GM20000 (cell line): ENCODE results near the gene RASSF1.

ENCODE experiments used
- DNase-seq: peaks from one replicate; pipeline ENCODE4 v3.0.0; 2012; ENCODE audit warnings: low spot score
- CTCF ChIP-seq: IDR thresholded peaks from 2 replicates; pipeline ENCODE4 v1.5.1; 2012; ENCODE audit warnings: mild to moderate bottlenecking, control low read depth; ENCODE audit errors: extremely low read depth, missing control alignments

Gene RASSF1

GRCh38 chr3:50299929-50300680 is 40.5 kb downstream of the RASSF1 start:
- no peak for DNase-seq
- TF ChIP-seq CTCF = no peak

GRCh38 chr3:50299638-50299928 is 41.1 kb downstream of the RASSF1 start:
- no peak for TF ChIP-seq CTCF
- DNase-seq = no peak

DNA sequence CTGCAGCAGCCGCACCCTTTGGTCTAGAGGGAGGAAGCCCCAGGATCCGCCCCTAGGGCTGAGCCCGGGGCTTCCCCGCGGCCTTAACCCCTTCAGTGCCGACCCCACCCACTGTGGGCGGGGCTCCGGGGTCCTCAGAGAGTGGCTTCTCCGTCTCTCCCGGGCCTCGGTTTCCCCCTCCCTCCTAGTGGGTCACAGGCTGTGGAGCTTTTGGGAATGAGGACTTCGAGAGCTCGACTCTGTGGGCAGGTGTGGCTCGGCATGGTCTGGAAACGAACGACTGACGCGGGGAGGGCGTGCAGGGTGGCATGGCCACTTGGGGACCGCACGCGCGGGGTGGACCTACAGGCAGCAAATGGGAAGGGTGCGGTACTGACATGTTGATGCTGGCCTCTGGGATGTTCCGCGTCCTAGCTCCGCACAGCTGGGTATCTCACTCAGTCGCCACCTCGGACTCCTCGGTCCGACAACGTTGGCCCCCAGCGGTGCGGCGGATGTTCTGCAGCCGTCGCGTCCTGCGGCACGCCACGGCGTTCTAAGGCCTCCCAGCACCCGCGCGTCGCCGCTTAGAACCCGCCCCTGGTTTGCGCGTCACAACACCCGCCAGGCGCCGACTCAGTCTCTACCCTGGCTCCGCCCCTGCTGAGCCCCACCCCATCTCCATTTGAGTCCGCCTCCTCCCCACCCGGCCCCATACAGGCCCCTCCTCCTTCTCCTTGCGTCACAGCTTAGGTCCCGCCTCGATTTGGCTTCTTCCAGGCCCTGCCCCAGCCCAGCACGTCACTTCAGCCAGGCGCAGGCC is 41.6 kb downstream of the RASSF1 start, which contains the start of the genes HYAL3 and NAA80:
Gene HYAL3, minus strand, starts transcription at position 570 of the 802 bp plus-strand sequence. CDS start 3,803 bp downstream, outside the sequence.
Gene NAA80, minus strand, starts transcription at position 570 of the 802 bp plus-strand sequence. CDS start 1,942 bp downstream, outside the sequence.
- no peak for TF ChIP-seq CTCF
- DNase-seq = peak; percentile 98

DNA sequence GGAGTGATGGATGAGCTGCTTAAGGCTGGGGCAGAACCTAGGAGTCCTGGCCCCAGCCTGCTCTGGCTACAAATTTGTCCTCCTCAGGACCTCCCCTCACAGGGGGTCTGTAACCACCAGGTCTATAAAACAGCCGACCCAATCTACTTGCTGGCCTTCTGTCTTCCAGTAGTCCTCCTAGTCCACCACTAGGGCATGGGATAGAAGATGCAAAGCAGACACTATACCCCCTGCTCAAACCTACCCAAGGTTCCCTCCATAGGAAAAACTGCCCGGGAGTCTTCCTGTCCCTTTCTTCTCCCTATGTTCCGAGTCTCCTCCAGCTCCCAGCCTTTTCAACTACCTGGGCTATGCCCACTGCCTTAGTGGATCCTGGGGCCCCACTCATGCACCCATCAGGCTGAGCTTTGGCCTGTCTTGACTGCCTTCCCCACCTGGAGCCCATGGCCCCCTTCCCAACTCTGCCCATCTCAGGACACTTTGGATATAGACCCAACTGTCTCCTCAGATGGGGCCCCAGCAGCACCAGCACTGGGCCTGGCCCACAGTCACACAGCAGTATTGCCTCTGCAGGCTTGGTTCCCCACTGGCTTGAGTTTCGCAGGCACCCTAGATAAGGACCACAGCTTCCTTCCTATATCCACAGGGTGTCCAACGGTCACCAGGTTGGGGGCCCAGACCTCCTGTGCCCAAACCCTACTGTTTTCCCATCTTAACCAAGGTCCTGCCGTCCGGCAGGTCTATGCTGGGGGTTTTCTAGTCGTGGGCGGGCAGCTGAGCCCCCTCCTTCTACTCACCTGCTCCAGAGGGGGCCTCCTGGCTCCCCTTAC is 42.5 kb downstream of the RASSF1 start:
- no peak for TF ChIP-seq CTCF
- DNase-seq = no peak

- DNase-seq = no peak
- no peak for TF ChIP-seq CTCF
These were observed 43.3 kb downstream of the RASSF1 start for GRCh38 chr3:50297384-50297775.

GRCh38 chr3:50296721-50297383 is 43.8 kb downstream of the RASSF1 start:
- TF ChIP-seq CTCF = no peak
- DNase-seq = no peak
